Loucy (cell line): ENCODE results near the gene WDR45B.

Source experiments
- CTCF ChIP-seq: fragments of 200-600 bp; sonication (generic); conservative IDR thresholded peaks from 2 replicates; pipeline ENCODE4 v1.5.1; 2014; ENCODE audit warnings: mild to moderate bottlenecking, antibody characterized with exemption, low read length
- EZH2phosphoT487 ChIP-seq: fragments of 200-600 bp; IDR thresholded peaks from 2 replicates; pipeline ENCODE4 v1.6.1; 2018; ENCODE audit warnings: antibody characterized with exemption, mild to moderate bottlenecking, moderate library complexity, borderline replicate concordance

GRCh38 chr17:82609655-82610054 lies 38.6 kb downstream of the WDR45B start:
- TF ChIP-seq EZH2phosphoT487 (no peak), CTCF (no peak)
